Lower lobe of right lung (tissue), 2 donors: ENCODE data around the gene PLXNA4. TPM values are rescaled to one million over a fixed set of nuclear protein-coding genes. Genes with fewer than 3 reads are reported as not detected.

Experiments used
- ATAC-seq, 2 donors: fragments of 200-7000 bp; cut with Tn5 transposase; one replicate each; pipeline ENCODE4 v1.9.1; 2020 to 2022; ENCODE audit warnings: mild to moderate bottlenecking in 2 of 2, moderate library complexity in 2 of 2
- DNase-seq: peaks from one replicate; pipeline ENCODE4 v3.0.0-alpha.2; 2020
- H3K27ac ChIP-seq: fragments of 200-600 bp; one replicate; pipeline ENCODE4 v1.8.0; 2022
- H3K27me3 ChIP-seq: fragments of 200-600 bp; one replicate; pipeline ENCODE4 v1.8.0; 2022; ENCODE audit warnings: low read depth
- H3K36me3 ChIP-seq: fragments of 200-600 bp; one replicate; pipeline ENCODE4 v1.8.0; 2022; ENCODE audit warnings: mild to moderate bottlenecking
- H3K4me1 ChIP-seq: fragments of 200-600 bp; one replicate; pipeline ENCODE4 v1.8.0; 2022
- H3K4me3 ChIP-seq: fragments of 200-600 bp; one replicate; pipeline ENCODE4 v1.8.0; 2022; ENCODE audit warnings: mild to moderate bottlenecking
- H3K9me3 ChIP-seq: fragments of 200-600 bp; one replicate; pipeline ENCODE4 v1.8.0; 2022
- intact Hi-C: fragments of 100-400 bp; cut with DNase I; formaldehyde crosslinking; loops from one replicate; pipeline ENCODE4 v1.11.0; 2022
- total RNA-seq: library from RNA; stranded (reverse); fragmentation: NEBNext Ultra II Directional; extraction: Animal tissue kit (Norgen Biotek cat#: 25700); gene quantifications from one replicate; pipeline ENCODE4 v1.2.1, GENCODE V29; 2021
- TF ChIP-seq, protein P1 (sequence below): fragments of 200-600 bp; IDR thresholded peaks from one replicate; pipeline ENCODE4 v1.8.0; 2022; ENCODE audit warnings: antibody characterized with exemption, mild to moderate bottlenecking
- donor health status: DM: no; HTN: yes; CAD: no; lungs with severe emphysema.

The PLXNA4 gene
- total RNA-seq, 1 donor from 2014 or later: 4.3 TPM

DNA sequence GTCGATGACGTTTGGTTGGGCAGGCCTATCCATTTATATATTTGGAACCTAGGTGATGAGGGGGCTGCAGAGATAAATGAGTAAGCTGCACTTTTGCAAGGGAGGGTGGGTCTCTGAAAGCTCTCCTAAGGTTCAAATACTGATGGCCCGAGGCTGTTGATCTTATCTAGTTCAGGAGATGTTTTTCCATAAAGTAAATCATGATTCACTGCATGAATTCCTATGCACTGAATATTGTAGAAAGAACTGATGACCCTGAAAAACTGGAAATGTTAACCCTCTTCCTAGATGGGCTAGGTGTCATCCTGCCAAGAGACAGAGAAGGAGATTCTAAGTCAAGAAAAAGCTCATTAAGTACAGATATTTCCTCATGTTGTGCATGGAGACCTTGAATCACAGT, 459.9 kb downstream of the PLXNA4 start:
- Histone ChIP-seq H3K27me3 (no peaks in the 10 kb centered on the region), H3K36me3 (no peaks in the 10 kb centered on the region), H3K4me3 (no peak overlapping the region), H3K4me1 (no peaks in the 10 kb centered on the region), H3K27ac (no peak overlapping the region), H3K9me3 (no peaks in the 10 kb centered on the region)
- DNase-seq (no peak), ATAC-seq (no peak)
- intact Hi-C loops: no loop called here
- TF ChIP-seq, protein P1, sequence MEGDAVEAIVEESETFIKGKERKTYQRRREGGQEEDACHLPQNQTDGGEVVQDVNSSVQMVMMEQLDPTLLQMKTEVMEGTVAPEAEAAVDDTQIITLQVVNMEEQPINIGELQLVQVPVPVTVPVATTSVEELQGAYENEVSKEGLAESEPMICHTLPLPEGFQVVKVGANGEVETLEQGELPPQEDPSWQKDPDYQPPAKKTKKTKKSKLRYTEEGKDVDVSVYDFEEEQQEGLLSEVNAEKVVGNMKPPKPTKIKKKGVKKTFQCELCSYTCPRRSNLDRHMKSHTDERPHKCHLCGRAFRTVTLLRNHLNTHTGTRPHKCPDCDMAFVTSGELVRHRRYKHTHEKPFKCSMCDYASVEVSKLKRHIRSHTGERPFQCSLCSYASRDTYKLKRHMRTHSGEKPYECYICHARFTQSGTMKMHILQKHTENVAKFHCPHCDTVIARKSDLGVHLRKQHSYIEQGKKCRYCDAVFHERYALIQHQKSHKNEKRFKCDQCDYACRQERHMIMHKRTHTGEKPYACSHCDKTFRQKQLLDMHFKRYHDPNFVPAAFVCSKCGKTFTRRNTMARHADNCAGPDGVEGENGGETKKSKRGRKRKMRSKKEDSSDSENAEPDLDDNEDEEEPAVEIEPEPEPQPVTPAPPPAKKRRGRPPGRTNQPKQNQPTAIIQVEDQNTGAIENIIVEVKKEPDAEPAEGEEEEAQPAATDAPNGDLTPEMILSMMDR: no peak

DNA sequence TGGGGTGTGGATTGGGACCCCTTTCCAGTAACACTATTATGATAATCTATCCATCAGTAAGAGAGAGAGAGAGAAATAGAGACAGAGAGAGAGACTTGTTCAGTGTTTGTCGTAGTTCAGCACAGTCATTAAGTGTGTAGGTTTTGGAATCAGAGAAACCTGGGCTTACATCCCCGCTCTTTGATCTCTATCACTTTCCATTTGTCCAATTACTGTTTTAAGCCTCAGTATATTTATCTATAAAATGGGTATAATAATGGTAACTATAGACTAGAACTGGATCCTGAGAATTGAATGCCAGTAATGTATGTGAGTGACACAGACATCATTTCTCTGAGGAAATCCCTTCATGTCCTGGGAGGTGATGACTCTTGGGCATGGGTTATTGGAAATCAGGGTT, 460.5 kb downstream of the PLXNA4 start:
- Histone ChIP-seq H3K36me3 (no peaks in the 10 kb centered on the region), H3K27me3 (no peaks in the 10 kb centered on the region), H3K27ac (no peak overlapping the region), H3K4me3 (no peak overlapping the region), H3K4me1 (no peaks in the 10 kb centered on the region), H3K9me3 (no peaks in the 10 kb centered on the region)
- no peak for DNase-seq
- intact Hi-C loops: no loop called here
- TF ChIP-seq, protein P1: no peak
- ATAC-seq: no peak

DNA sequence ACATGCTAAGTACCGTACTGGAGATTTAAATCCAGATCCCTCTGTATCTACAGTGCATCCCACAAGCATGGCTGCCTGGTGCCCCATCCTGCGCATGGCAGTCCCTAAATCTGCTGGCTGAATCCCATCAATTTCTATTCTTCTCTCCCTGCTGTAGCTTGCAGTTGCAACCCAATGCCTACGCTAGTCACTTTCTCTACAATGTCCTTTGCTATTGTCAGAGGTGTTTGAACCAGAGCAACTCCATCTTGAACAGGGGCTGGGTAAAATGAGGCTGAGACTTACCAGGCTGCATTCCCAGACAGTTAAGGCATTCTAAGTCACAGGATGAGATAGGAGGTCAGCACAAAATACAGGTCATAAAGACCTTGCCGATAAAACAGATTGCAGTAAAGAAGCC, 461.2 kb downstream of the PLXNA4 start:
- Histone ChIP-seq H3K36me3 (no peaks in the 10 kb centered on the region), H3K4me1 (no peaks in the 10 kb centered on the region), H3K27ac (no peak overlapping the region), H3K9me3 (no peaks in the 10 kb centered on the region), H3K27me3 (no peaks in the 10 kb centered on the region), H3K4me3 (no peak overlapping the region)
- DNase-seq: no peak
- TF ChIP-seq, protein P1: no peak
- intact Hi-C loops: no loop called here
- ATAC-seq: no peak

DNA sequence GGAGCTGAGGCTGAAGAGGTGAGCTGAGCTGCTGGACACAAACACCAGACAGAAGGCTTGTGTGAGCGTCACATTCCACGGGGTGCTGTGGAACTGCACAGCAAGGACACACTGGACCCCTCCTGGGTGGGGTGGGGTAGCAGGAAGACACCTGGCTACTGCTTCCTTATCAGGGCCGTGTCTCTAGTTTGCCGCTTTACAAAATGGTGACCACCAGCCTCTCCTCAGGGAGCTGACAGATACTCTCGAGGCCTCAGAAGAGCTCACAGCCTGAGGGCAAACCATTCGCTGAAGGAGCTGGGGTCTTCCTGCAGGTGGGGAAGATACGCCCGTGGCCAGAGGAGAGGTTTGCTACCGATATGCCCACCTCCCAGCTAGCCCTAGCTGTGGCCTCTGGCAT, 461.9 kb downstream of the PLXNA4 start:
- Histone ChIP-seq H3K4me1 (no peaks in the 10 kb centered on the region), H3K4me3 (no peak overlapping the region), H3K27ac (no peak overlapping the region), H3K36me3 (no peaks in the 10 kb centered on the region), H3K9me3 (no peaks in the 10 kb centered on the region), H3K27me3 (no peaks in the 10 kb centered on the region)
- TF ChIP-seq, protein P1: no peak
- ATAC-seq (no peak), DNase-seq (no peak)
- intact Hi-C loops: no loop called here

DNA sequence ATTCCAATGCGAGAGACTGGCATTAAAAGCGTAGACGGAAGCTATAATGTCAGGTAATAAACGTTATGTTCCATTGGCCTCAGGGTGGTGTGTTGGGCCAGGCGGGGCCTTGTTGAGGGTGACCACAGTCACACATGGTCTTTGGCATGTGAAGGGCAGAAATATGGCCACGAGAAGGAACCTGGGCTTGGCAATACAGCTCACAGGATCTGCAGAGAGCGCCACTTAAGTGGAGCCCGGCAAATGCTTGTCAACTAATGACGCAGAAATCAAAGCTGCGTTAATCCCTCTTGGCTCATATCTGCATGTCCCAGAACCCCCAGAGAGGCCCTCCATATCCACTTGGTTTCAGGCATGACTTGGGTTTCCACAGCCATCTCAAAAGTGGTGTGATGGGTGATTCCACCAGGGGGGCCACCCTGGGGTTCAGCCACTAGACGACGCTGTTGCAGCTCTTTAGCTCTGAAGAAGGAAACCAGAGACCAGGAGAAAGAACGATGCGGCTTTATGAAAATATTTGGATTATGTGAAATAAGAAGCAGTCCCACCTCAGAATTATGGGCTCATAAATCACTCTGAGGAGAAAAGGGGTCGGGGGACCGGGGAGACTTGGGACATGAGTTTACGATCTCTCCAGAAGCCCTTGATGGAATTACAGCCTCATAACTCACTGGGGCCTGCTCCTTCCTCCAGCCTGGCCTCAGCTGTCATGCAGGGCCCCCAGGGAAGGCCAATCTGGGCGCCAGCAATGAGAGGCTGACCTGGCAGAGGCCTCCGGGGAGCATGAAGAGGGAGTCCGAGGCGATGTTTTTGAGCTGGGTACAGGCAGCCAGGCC, 462.5 kb downstream of the PLXNA4 start:
- TF ChIP-seq, protein P1: no peak
- ATAC-seq (no peak), DNase-seq (no peak)
- H3K4me3 ChIP-seq: no peak overlapping the region
- no peak overlapping the region for H3K27ac ChIP-seq
- H3K27me3 ChIP-seq: no peaks in the 10 kb centered on the region
- intact Hi-C loops: no loop called here
- H3K4me1 ChIP-seq: no peaks in the 10 kb centered on the region
- H3K9me3 ChIP-seq: no peaks in the 10 kb centered on the region
- no peaks in the 10 kb centered on the region for H3K36me3 ChIP-seq
